ES-I3 (cell line): ENCODE measurements around the gene VPS45.

Source experiments
- H3K36me3 ChIP-seq: 2 replicates; pipeline ENCODE4 v1.6.1; 2013; ENCODE audit warnings: mild to moderate bottlenecking, low read length, control low read depth, moderate library complexity; ENCODE audit not compliant: insufficient read depth
- H3K4me1 ChIP-seq: 2 replicates; pipeline ENCODE4 v1.6.1; 2013; ENCODE audit warnings: mild to moderate bottlenecking, control low read depth, low read length; ENCODE audit not compliant: insufficient read depth
- H3K9ac ChIP-seq: 2 replicates; pipeline ENCODE4 v1.6.1; 2013; ENCODE audit warnings: low read depth, mild to moderate bottlenecking, low read length, moderate library complexity
- H3K9me3 ChIP-seq: 2 replicates; pipeline ENCODE4 v1.6.1; 2013; ENCODE audit warnings: mild to moderate bottlenecking, low read length, moderate library complexity; ENCODE audit not compliant: control insufficient read depth, insufficient read depth

The VPS45 gene

DNA sequence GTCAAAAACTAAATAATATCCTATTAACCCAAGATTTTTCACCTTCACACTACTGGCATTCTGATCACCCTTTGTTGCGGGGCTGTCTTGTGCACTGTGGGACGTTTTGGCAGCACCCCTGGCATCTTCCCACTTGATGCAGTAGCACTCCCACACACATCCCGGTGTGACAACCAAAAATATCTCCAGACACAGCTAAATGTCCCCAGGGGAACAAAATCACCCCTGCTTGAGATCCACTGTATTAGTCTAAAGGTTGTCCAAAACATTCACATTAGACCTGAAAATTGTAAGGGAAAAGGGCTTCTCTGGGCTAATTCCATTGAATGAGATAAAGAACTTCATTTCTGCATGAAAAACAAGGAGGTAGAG, 120.0 kb downstream of the VPS45 start:
- Histone ChIP-seq H3K36me3 (no peaks in the 10 kb centered on the region), H3K4me1 (no peaks in the 10 kb centered on the region), H3K9ac (no peak overlapping the region), H3K9me3 (peaks cover 3% of the 10 kb centered on the region; the same call in 1 of the 2 replicates)

DNA sequence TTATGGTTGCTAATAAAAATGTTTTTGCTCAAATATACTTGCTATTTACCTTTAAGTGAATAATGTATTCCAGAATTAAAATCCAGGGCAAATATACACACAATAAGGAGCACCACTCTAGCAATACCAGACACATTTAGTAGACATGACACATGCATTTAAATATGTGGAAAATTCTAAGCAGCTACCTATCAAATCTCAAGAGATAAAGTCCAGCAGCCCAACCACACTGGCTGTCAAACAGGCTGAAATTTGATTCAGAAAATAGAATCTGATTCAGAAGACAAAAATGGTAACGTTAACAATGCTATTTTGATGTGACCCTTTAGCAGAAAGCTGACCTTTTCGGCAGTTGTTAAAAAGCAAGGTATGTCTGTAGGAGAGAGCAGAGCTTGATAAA, 124.4 kb downstream of the VPS45 start:
- no peaks in the 10 kb centered on the region for H3K36me3 ChIP-seq
- H3K9ac ChIP-seq, result no peak overlapping the region
- peaks cover 12% of the 10 kb centered on the region; the same call in 1 of the 2 replicates for H3K9me3 ChIP-seq
- no peaks in the 10 kb centered on the region for H3K4me1 ChIP-seq

DNA sequence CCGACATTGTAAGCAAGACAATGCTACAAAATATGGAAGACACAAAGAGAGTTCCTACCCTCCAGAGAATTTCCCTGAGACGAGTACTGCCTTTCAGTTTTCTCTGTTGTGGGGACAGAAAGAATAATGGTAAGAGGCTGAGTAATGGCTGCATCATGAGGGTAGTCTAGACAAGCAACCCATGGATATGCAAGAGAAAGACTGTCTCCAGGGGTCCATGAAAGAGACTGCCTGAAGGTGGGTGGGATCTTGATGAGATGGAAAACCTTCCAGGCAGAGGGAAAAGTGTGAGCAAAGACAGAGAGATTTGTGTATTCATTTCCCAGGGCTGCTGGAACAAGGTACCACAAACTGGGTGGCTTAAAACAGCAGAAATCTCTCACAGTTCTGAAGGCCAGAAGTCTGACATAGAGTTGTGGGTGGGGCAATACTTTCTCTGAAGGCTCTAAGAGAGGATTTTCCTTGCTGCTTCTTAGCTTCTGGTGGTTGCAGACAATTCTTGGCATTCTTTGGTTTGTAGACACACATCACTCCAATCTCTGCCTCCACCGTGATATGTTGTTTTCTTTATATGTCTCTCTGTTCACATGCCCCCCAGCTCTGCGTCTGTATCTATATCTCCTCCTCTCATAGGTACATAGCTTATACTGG, 126.9 kb downstream of the VPS45 start:
- Histone ChIP-seq H3K9ac (no peak overlapping the region), H3K36me3 (no peaks in the 10 kb centered on the region), H3K9me3 (peaks cover 12% of the 10 kb centered on the region; the same call in 1 of the 2 replicates), H3K4me1 (no peaks in the 10 kb centered on the region)
